ENCODE results near the gene ZNF814.
"Not testable (repeated sequence)": the region's sequence is repeated elsewhere in the genome, so short reads cannot be mapped to it uniquely, and the experiment has no call there.

Gene ZNF814

DNA sequence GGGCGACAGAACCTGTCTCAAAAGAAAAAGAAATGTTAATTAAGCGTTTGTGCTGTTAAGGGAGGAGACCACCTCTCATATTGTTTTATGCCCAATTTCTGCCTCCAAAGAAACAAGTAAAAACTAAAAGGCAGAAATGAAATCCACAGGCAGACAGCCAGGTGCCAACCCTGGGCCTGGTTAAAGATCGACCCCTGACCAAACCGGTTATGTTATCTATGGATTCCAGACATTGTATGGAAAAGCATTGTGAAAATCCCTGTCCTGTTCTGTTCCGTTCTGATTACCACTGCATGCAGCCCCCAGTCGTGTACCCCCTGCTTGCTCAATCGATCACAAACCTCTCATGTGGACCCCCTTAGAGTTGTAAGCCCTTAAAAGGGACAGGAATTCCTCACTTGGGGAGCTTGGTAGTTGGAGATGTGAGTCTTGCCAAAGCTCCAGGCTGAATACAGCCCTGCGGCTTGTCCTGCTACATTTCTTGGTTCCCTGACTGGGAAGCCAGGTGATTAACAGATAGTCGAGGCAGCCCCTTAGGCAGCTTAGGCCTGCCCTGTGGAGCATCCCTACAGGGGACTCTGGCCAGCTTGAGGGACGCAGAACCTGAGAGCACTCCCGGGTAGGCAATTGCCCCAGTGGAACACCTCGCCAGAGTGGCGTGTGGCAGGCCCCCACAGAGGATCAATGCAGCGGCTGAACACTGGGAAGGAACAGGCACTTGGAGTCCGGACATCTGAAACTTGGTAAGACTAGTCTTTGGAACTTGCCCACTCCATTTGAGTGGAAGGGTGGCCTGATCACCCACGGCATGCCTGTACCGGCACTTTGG is 73.4 kb downstream of the ZNF814 start:
- no peak for DNase-seq (ENCODE audit: low read depth)

DNA sequence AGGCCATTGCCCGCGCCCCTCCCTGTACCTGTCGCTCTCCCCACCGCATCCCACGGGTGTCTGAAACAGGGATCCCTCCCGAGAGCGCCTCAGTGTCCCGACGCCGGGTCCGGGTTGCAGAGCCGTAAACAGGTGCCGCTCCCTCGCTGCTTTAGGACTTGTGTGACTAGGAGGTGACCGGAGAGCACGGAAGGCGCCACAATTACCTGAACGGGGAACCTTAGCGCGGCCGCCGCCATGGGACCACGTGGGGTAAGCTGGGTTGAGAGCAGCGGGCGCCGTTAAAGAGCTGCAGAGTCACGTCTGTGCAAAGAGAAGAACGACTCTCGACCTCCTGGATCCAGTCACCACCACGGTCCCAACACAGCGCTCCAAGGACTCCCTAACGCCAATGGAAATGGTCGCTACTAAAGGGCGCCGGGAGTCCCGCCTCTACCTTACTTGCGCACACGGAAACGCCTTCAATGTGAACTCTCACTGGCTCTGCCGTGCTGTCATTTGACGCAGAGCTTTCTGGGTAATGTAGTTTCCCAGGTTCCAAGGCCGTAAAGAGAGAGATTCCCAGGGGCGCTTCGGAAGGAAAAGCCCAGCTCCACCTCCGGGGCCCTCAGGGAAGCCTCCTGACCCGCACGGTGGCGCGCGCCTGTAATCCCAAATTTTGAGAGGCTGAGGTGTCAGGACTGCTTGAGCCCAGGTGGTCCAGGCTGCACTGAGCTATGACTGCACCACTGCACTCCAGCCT is 74.2 kb downstream of the ZNF814 start, which contains the start of gene ZNF552:
Gene ZNF552 (minus strand): TSS at position 409 of the 742 bp plus-strand sequence. CDS start 170 bp downstream, at position 239.
- DNase-seq (ENCODE audit: low read depth), result peak; percentile 65

DNA sequence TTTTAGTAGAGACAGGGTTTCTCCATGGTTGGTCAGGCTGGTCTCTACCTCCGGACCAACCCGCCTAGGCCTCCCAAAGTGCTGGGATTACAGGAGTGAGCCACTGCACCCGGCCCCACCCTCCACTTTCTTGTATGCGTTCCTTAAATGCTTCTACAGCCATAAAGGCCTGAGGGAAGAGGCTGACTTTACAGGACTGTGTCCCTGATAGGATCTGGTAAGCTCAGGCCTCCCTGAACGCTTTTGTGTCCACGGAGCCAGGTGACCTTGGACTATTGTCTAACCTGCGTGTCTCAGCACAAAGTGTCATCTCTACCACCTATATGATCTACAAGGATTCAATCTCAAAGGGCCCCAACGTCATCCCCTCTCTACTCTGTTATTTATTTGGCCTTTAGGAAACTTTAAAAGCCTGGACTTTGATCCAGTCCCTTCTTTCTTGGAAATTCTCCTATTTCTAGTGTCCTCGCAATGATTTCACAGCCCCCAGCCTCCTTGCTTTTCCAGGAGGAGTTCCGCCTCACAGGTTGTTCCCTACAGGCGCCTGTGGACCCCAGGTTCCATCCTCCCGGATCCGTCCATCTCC is 74.8 kb downstream of the ZNF814 start:
- no peak for DNase-seq (ENCODE audit: low read depth)

DNA sequence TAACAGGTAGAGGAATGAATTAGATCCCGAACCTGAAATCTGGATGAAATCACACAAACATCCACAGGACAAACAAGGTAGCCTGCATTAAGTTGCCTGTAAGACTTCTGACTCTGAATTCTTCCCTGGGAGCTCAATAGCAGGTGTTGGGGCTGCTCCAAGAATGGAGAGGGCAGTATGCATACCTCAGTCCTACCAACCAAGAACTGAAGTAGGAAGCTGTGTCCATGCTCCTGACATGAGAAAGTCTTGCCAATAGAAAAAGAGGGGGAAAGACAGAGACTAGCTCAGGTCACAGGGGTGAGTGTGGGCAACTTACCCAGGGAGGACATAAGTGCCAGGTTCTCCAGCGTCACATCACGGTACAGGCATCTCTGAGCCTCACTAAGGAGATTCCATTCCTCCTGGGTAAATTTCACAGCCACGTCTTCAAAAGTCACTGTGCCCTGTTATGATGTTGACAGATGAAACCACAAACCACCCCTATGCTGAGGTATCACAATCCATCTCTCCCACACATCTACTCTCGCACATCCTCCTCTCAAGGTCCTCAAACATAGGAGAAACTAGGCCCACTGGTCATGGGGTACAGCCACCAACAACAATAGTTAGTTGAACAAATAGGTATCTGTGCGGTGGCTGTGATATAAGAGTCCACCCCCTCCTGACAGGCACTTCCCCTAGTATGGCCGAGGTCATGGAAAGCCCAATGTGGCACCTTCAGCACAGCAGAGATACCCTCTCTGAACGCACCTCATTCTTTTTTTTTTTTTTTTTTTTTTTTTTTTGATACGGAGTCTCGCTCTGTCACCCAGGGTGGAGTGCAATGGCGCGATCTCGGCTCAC is 75.6 kb downstream of the ZNF814 start:
- DNase-seq (ENCODE audit: low read depth), result not testable (repeated sequence)

DNA sequence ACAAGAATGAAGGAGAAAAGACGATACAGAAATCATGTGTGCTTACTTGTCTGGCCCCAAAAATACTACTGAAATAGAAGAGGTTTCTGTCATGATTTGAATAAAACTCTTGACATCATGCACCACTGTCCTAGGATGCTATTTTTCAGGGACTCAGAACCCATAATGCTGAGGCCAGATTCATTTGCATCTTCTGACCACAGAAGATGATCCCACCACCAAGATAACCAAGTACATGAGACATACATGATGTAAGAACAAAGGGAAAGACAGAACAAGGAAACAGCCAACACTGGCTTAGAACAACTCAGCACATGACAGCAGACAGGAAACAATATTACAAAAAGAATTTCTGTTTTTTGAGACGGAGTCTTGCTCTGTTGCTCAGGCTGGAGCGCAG is 76.6 kb downstream of the ZNF814 start:
- no peak for DNase-seq (ENCODE audit: low read depth)

DNA sequence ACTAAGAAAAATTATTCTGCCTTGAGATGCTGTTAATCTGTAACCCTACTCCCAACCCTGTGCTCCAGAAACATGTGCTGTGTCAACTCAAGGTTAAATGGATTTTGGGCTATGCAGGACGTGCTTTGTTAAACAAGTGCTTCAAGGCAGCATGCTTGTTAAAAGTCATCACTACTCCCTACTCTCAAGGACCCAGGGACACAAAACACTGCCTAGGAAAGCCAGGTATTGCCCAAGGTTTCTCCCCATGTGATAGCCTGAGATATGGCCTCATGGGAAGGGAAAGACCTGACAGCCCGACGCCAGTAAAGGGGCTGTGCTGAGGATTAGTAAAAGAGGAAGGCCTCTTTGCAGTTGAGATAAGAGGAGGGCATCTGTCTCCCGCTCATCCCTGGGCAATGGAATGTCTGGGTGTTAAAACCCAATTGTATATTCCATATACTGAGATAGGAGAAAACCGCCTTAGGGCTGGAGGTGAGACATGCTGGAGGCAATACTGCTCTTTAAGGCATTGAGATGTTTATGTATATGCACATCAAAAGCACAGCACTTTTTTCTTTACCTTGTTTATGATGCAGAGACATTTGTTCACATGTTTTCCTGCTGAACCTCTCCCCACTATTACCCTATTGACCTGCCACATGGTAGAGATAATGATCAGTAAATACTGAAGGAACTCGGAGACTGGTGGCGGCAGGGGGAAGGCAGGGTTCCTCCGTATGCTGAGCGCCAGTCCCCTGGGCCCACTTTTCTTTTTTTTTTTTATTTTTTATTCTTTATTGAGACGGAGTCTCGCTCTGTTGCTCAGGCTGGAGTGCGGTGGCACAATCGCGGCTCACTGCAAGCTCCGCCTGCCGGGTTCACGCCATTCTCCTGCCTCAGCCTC is 78.2 kb downstream of the ZNF814 start:
- DNase-seq (ENCODE audit: low read depth), result not testable (repeated sequence)

DNA sequence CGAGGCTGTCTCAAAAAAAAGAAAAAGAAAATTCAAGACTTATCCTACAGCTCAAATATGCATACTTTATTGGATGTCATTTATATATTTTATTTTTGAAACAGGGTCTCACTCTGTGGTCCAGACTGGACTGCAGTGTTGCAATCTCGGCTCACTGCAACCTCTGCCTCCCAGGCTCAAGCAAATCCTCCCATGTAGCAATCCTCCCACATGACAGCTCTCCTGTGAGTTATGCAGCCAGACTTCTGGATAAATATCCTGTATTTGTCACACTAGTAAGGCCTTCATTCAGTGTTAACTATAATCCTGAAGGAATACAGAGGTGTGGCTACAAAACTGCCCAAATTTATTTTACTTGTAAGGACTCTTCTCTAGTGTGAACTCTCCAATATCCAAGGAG is 81.3 kb downstream of the ZNF814 start:
- DNase-seq (ENCODE audit: low read depth), result no peak

DNA sequence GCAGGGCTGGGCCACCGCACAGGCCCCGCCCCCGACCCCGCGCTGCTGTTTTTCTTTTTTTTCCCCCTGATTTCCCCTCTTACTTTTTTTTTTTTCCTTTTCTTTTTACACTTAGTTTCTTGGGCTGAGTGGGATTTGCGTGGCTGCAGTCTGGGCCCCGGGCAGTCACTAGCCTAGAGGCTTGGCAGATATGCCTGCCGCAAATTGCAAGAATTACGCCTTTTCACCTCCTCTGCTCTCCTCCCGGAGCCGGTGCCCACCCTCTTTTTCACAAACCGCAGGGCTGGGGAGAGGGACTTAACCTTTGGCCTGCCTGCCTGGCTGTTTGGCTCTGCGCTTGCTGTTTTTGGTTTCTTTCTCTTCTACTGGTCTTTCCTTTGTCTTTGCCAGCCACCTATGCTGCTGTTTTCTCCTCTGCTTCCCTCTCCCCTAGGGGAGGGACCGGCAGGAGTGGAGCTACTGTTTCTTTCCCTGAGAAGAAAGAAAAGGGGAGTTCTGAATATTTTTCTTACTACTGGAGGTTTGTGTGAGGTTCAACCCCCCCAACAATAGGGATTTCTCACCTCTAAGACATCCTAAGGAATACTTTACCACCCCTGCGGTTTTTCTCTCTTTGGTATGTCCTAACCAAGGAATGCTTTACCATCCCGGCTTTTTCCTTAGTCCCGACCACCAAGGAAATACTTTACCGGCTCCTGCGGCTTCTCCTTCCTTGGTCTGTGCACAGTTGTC is 85.1 kb downstream of the ZNF814 start:
- peak; percentile 85 for DNase-seq (ENCODE audit: low read depth)

DNA sequence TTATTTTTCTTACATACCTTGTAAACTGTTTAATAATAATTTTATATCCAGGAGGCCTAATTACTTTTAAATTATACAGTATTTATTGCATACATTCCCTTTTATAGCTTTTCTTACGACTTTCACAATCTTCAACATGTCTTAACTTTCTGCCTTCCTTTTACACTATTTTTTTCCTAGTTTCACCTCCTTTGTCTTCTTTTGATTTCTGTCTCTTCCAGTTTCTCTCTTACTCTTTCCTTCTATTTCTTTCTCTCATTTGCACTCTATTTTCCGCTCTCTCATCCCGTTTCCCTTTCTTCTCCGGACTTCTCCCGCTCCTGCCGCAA is 85.6 kb downstream of the ZNF814 start:
- no peak for DNase-seq (ENCODE audit: low read depth)

DNA sequence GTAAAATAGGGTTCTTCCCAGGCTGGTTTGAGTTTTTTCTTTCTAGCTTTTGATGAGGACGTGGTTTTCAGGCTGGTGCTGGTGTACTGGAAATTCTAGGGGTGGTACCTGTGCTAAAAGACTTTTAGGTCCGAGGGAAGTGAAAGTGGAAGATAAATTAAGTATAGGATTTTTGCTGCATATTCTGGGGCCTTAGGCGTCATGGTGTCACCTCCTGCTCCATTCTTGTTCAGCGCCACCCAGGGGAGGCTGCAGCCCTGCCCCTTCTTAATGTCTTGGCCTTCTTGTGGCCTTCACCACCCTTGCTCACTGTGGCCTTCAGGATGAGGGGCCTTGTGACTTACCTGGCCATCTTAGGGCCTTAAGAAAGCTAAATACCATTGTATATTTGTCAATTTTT is 86.6 kb downstream of the ZNF814 start:
- no peak for DNase-seq (ENCODE audit: low read depth)

DNA sequence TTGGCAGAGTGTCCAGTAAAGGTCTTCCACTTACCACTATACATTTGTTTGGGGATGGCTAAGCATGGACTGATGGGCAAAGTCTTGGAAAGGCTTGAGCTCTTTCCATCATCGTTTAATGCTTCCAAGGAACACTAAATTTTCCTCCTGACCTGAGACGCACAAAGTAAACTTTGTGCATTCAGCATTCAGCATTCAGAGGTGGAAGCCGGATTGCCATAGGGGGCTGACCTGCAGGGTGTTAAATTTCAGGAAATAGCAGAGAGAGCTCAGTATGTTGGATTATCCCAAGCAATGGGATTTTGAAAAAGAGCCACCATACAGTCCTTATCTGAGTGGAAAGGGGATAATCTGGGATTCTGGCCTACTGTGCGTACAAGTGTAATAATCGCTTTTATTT is 88.1 kb downstream of the ZNF814 start:
- DNase-seq (ENCODE audit: low read depth), result no peak

Data from non-pigmented ciliary epithelial cell (primary cell).